Spleen (tissue), 7 donors: ENCODE measurements around the gene ROBO1.

ENCODE experiments used
- POLR2A ChIP-seq, 3 donors: fragments of 450-650 bp; IDR thresholded peaks; one replicate each; pipeline ENCODE4 v1.5.1; 2017; ENCODE audit warnings: antibody characterized with exemption in 3 of 3, mild to moderate bottlenecking in 1 of 3
- POLR2AphosphoS5 ChIP-seq, 3 donors: sonication (generic); formaldehyde crosslinking; IDR thresholded peaks; one replicate each; pipeline ENCODE4 v1.5.1; 2017; ENCODE audit warnings: antibody characterized with exemption in 3 of 3
- TF ChIP-seq, protein P1 (sequence below), 11 experiments: fragments of 200-600 bp in 7 of 11; fragments of 450-650 bp in 4 of 11; sonication (generic) in 4 of 11; IDR thresholded peaks in 8 of 11; conservative IDR thresholded peaks in 3 of 11; 1 replicate in 7 of 11; 2 replicates in 4 of 11; pipeline versions ENCODE4 v1.4.0 to v1.8.0; 2016 to 2021; ENCODE audit warnings: antibody characterized with exemption in 11 of 11, inconsistent platforms in 4 of 11, mild to moderate bottlenecking in 1 of 11
- donor health status: DM: no; HTN: no; CAD: no; lungs with moderate emphysema.
- donor health status: DM: no; HTN: no; CAD: no.
- donor health status: DM: no; HTN: no; CAD: no.

- TF ChIP-seq, protein P1, sequence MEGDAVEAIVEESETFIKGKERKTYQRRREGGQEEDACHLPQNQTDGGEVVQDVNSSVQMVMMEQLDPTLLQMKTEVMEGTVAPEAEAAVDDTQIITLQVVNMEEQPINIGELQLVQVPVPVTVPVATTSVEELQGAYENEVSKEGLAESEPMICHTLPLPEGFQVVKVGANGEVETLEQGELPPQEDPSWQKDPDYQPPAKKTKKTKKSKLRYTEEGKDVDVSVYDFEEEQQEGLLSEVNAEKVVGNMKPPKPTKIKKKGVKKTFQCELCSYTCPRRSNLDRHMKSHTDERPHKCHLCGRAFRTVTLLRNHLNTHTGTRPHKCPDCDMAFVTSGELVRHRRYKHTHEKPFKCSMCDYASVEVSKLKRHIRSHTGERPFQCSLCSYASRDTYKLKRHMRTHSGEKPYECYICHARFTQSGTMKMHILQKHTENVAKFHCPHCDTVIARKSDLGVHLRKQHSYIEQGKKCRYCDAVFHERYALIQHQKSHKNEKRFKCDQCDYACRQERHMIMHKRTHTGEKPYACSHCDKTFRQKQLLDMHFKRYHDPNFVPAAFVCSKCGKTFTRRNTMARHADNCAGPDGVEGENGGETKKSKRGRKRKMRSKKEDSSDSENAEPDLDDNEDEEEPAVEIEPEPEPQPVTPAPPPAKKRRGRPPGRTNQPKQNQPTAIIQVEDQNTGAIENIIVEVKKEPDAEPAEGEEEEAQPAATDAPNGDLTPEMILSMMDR (IDR thresholded peaks at IDR 0.05 in 8 of 11, conservative IDR thresholded peaks at IDR 0.05 in 3 of 11), result no peak
- TF ChIP-seq POLR2AphosphoS5 (IDR thresholded peaks at IDR 0.05) (no peak), POLR2A (IDR thresholded peaks at IDR 0.05) (no peak)
Measured at GRCh38 chr3:79113876-79114275, 653.9 kb downstream of the ROBO1 start.
